MM.1S (cell line): ENCODE results near the gene HSPA9.

Source experiments
- CTCF ChIP-seq: fragments of 300-600 bp; sonication (generic); IDR thresholded peaks from 2 replicates; pipeline ENCODE4 v1.5.1; 2016; ENCODE audit warnings: antibody characterized with exemption, low read length, mixed read lengths
- EZH2phosphoT487 ChIP-seq: fragments of 300-600 bp; sonication (generic); IDR thresholded peaks from 2 replicates; pipeline ENCODE4 v1.6.1; 2018; ENCODE audit warnings: antibody characterized with exemption, low read length

- TF ChIP-seq CTCF (no peak), EZH2phosphoT487 (no peak)
These were observed 31.5 kb downstream of the HSPA9 start for GRCh38 chr5:138543730-138544104.
